ENCODE results near the gene CTDP1. TPM values are rescaled to one million over a fixed set of nuclear protein-coding genes. Genes with fewer than 3 reads are reported as not detected.

CTDP1 gene
- total RNA-seq, 1 donor from 2014 or later, result 23.3 TPM

Other genes starting within 250 kb of the CTDP1 start
- not detected for gene KCNG2, start 118.1 kb downstream of the CTDP1 start, total RNA-seq